Smooth muscle cell (in vitro differentiated cells): ENCODE results near the gene TUBB. TPM values are rescaled to one million over a fixed set of nuclear protein-coding genes. Genes with fewer than 3 reads are reported as not detected.

Experiments
- DNase-seq: peaks from one replicate; lab custom pipeline; 2025; ENCODE audit not compliant: unreplicated experiment; lab: John Stamatoyannopoulos, UW
- H2AFZ ChIP-seq: fragments of 200-600 bp; sonication (generic); 2 replicates; pipeline ENCODE4 v1.6.0; 2016; ENCODE audit warnings: antibody characterized with exemption, low read depth, mild to moderate bottlenecking
- H3F3A ChIP-seq: fragments of 200-600 bp; sonication (generic); 2 replicates; pipeline ENCODE4 v1.6.0; 2017; ENCODE audit warnings: antibody characterized with exemption, low read depth
- H3K27ac ChIP-seq: fragments of 200-600 bp; sonication (generic); 2 replicates; pipeline ENCODE4 v1.5.1; 2016; ENCODE audit warnings: low read depth, mild to moderate bottlenecking
- H3K27me3 ChIP-seq: fragments of 200-600 bp; sonication (generic); 2 replicates; pipeline ENCODE4 v1.6.1; 2016; ENCODE audit warnings: low read depth, mild to moderate bottlenecking
- H3K36me3 ChIP-seq: fragments of 200-600 bp; sonication (generic); 2 replicates; pipeline ENCODE4 v1.5.1; 2016; ENCODE audit warnings: low read depth
- H3K4me1 ChIP-seq: fragments of 200-600 bp; sonication (generic); 2 replicates; pipeline ENCODE4 v1.5.1; 2016; ENCODE audit warnings: low read depth
- H3K4me2 ChIP-seq: fragments of 200-600 bp; sonication (generic); 2 replicates; pipeline ENCODE4 v1.6.0; 2016; ENCODE audit warnings: mild to moderate bottlenecking
- H3K4me3 ChIP-seq: fragments of 200-600 bp; sonication (generic); 2 replicates; pipeline ENCODE4 v1.5.1; 2016; ENCODE audit warnings: mild to moderate bottlenecking
- H3K79me2 ChIP-seq: fragments of 200-600 bp; sonication (generic); 2 replicates; pipeline ENCODE4 v1.6.0; 2016; ENCODE audit warnings: low read depth, mild to moderate bottlenecking
- H3K9ac ChIP-seq: fragments of 200-600 bp; sonication (generic); 2 replicates; pipeline ENCODE4 v1.6.0; 2016; ENCODE audit warnings: low read depth
- H3K9me3 ChIP-seq: fragments of 200-600 bp; sonication (generic); replicated peaks from 2 replicates; pipeline ENCODE4 v1.5.1; 2016; ENCODE audit warnings: low read depth
- H4K20me1 ChIP-seq: fragments of 200-600 bp; sonication (generic); 2 replicates; pipeline ENCODE4 v1.6.0; 2016; ENCODE audit warnings: low read depth
- CTCF ChIP-seq: fragments of 200-600 bp; sonication (generic); IDR thresholded peaks from 2 replicates; pipeline ENCODE4 v1.5.1; 2017; ENCODE audit warnings: borderline replicate concordance, mild to moderate bottlenecking, antibody characterized with exemption; ENCODE audit not compliant: insufficient read depth, poor library complexity, severe bottlenecking
- WGBS: methylation state at CpG from one replicate; pipeline ENCODE4 v1.1.7; 2016; ENCODE audit warnings: low lambda C conversion rate; 5-methylcytosine and 5-hydroxymethylcytosine counted together
- polyA plus RNA-seq: library from polyadenylated mRNA; unstranded; fragments of >200 nt; fragmentation: Nextera tagmentation; extraction: Ambion mirVana; gene quantifications from 2 replicates; pipeline ENCODE4 v1.2.1, GENCODE V29; 2016
- total RNA-seq: library from RNA; depleted of rRNA; stranded (reverse); fragments of >200 nt; gene quantifications from 2 replicates; pipeline ENCODE4 v1.2.3, GENCODE V29; 2014

The TUBB gene
- total and polyA plus RNA-seq, 2 experiments from 2014 or later: 1,009 to 1,039 TPM

GRCh38 chr6:30743099-30744053 is 23.2 kb downstream of the TUBB start:
- no peak overlapping the region for H2AFZ ChIP-seq
- H3K79me2 ChIP-seq: peaks cover 28% of the 10 kb centered on the region
- peaks cover 34% of the 10 kb centered on the region for H4K20me1 ChIP-seq
- H3K27ac ChIP-seq: peak overlapping the region; percentile 94
- H3K4me1 ChIP-seq: peaks cover 3% of the 10 kb centered on the region
- peak overlapping the region; percentile 84 for H3K4me3 ChIP-seq
- TF ChIP-seq CTCF: no peak
- no peak for DNase-seq
- H3F3A ChIP-seq: peaks cover 23% of the 10 kb centered on the region
- peak overlapping the region; percentile 87 for H3K4me2 ChIP-seq
- H3K9ac ChIP-seq: peak overlapping the region; percentile 98
- H3K36me3 ChIP-seq: no peaks in the 10 kb centered on the region
- WGBS: under 1% methylated on average over 52 of the region's 55 CpGs
- no peaks in the 10 kb centered on the region for H3K9me3 ChIP-seq
- no peaks in the 10 kb centered on the region for H3K27me3 ChIP-seq

DNA sequence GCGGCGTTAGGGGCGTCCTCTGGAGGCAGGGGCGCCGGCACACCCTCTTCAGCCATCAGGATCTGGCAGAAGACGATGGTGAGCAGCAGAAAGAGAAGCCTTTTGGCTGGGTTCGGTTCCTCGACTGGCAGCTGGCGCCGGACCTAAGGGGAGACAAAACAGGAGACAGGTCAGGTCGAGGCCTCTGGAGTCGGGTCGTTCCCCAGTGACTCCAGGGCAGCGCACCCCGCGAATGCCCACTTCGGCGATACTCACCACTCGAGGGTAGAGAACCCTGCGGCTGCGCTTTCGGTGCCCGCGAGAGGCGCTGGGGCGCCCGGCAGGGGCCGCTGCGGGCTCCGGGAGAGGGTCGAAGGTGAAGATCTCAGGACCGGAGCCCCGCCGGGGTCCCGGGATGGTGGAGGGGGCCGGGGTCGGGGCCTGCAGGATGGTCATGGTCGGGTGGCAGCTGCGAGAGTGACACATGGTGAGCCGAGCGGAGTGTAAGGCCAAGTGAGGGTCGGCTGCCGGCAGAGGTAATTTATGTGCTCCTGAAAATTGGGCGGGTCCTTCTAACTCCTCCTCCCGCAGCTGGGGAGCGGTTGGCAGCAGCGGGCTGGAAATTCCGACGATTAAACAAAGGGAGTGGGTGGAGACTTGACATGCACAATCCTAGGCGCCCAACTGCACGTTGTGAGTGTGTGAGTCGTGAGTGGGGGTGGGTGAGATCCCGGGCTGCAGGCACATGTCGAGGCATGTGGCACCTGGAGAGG is 24.1 kb downstream of the TUBB start, which contains the start of gene IER3:
Gene IER3 (minus strand): TSS at position 494 of the 752 bp plus-strand sequence. CDS start 29 bp downstream, at position 465.
- Histone ChIP-seq H3K27ac (peak within 1 kb of the TSS; percentile 94), H4K20me1 (peaks cover 28% of the 10 kb centered on the region), H3K27me3 (no peaks in the 10 kb centered on the region), H3F3A (peaks cover 26% of the 10 kb centered on the region), H2AFZ (no peak within 1 kb of the TSS), H3K36me3 (no peaks in the 10 kb centered on the region), H3K4me3 (peak within 1 kb of the TSS; percentile 84), H3K9ac (peak within 1 kb of the TSS; percentile 98), H3K4me2 (peak within 1 kb of the TSS; percentile 87), H3K9me3 (no peaks in the 10 kb centered on the region), H3K4me1 (peaks cover 11% of the 10 kb centered on the region), H3K79me2 (peaks cover 23% of the 10 kb centered on the region)
- peak; percentile 57 for TF ChIP-seq CTCF
- DNase-seq: peak; percentile 85
- 1% methylated on average over 47 of the region's 54 CpGs for whole genome bisulfite sequencing

- WGBS: 48% methylated on average over 1 of the region's 1 CpG
These were observed 27.1 kb downstream of the TUBB start for GRCh38 chr6:30747300-30747687.

More at GRCh38 chr6:30747300-30747687, 27.1 kb downstream of the TUBB start:
- Histone ChIP-seq H3K9me3 (no peaks in the 10 kb centered on the region), H3K36me3 (no peaks in the 10 kb centered on the region), H3K4me1 (peaks cover 21% of the 10 kb centered on the region), H2AFZ (no peak overlapping the region), H4K20me1 (peaks cover 14% of the 10 kb centered on the region), H3F3A (peaks cover 37% of the 10 kb centered on the region), H3K27ac (peak overlapping the region; percentile 100), H3K27me3 (no peaks in the 10 kb centered on the region), H3K4me2 (no peak overlapping the region), H3K4me3 (no peak overlapping the region), H3K9ac (peak overlapping the region; percentile 65), H3K79me2 (peaks cover 13% of the 10 kb centered on the region)
- no peak for TF ChIP-seq CTCF
- no peak for DNase-seq
